ENCODE results near the gene B3GNT9.

GRCh38 chr16:67137605-67138004 is 13.2 kb downstream of the B3GNT9 start:
- no peak for TF ChIP-seq CTCF (conservative IDR thresholded peaks at IDR 0.05)
- TF ChIP-seq EZH2 (IDR thresholded peaks at IDR 0.05; ENCODE audit: low read depth), result no peak
